Measurements from ENCODE around the gene HIC2.
"Not testable (repeated sequence)": the region's sequence is repeated elsewhere in the genome, so short reads cannot be mapped to it uniquely, and the experiment has no call there.

DNA sequence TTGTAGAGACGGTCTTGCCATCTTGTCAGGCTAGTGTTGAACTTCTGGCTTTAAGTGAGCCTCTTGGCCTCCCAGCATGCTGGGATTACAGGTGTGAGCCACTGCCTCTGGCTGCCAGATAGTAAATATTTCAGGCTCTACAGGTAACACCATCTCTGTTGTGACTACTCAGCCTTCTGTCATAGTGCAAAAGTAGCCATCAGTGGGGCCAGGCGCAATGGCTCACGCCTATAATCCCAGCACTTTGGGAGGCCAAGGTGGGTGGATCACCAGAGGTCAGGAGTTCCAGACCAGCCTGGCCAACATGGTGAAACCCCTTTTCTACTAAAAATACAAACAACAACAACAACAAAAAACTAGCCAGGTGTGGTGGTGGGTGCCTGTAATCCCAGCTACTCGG is 35.5 kb downstream of the HIC2 start:
- not testable (repeated sequence) for TF ChIP-seq CTCF (IDR thresholded peaks at IDR 0.05; ENCODE audit: low read length); EZH2 (optimal IDR thresholded peaks at IDR 0.05; ENCODE audit: low read depth, low read length)

Data from MM.1S (cell line).